Smooth muscle cell (in vitro differentiated cells): ENCODE measurements around the gene TRPM2. TPM values are rescaled to one million over a fixed set of nuclear protein-coding genes. Genes with fewer than 3 reads are reported as not detected.

ENCODE experiments used
- DNase-seq: peaks from one replicate; lab custom pipeline; 2025; ENCODE audit not compliant: unreplicated experiment; lab: John Stamatoyannopoulos, UW
- H2AFZ ChIP-seq: fragments of 200-600 bp; sonication (generic); 2 replicates; pipeline ENCODE4 v1.6.0; 2016; ENCODE audit warnings: antibody characterized with exemption, low read depth, mild to moderate bottlenecking
- H3F3A ChIP-seq: fragments of 200-600 bp; sonication (generic); 2 replicates; pipeline ENCODE4 v1.6.0; 2017; ENCODE audit warnings: antibody characterized with exemption, low read depth
- H3K27ac ChIP-seq: fragments of 200-600 bp; sonication (generic); 2 replicates; pipeline ENCODE4 v1.5.1; 2016; ENCODE audit warnings: low read depth, mild to moderate bottlenecking
- H3K27me3 ChIP-seq: fragments of 200-600 bp; sonication (generic); 2 replicates; pipeline ENCODE4 v1.6.1; 2016; ENCODE audit warnings: low read depth, mild to moderate bottlenecking
- H3K36me3 ChIP-seq: fragments of 200-600 bp; sonication (generic); 2 replicates; pipeline ENCODE4 v1.5.1; 2016; ENCODE audit warnings: low read depth
- H3K4me1 ChIP-seq: fragments of 200-600 bp; sonication (generic); 2 replicates; pipeline ENCODE4 v1.5.1; 2016; ENCODE audit warnings: low read depth
- H3K4me2 ChIP-seq: fragments of 200-600 bp; sonication (generic); 2 replicates; pipeline ENCODE4 v1.6.0; 2016; ENCODE audit warnings: mild to moderate bottlenecking
- H3K4me3 ChIP-seq: fragments of 200-600 bp; sonication (generic); 2 replicates; pipeline ENCODE4 v1.5.1; 2016; ENCODE audit warnings: mild to moderate bottlenecking
- H3K79me2 ChIP-seq: fragments of 200-600 bp; sonication (generic); 2 replicates; pipeline ENCODE4 v1.6.0; 2016; ENCODE audit warnings: low read depth, mild to moderate bottlenecking
- H3K9ac ChIP-seq: fragments of 200-600 bp; sonication (generic); 2 replicates; pipeline ENCODE4 v1.6.0; 2016; ENCODE audit warnings: low read depth
- H3K9me3 ChIP-seq: fragments of 200-600 bp; sonication (generic); replicated peaks from 2 replicates; pipeline ENCODE4 v1.5.1; 2016; ENCODE audit warnings: low read depth
- H4K20me1 ChIP-seq: fragments of 200-600 bp; sonication (generic); 2 replicates; pipeline ENCODE4 v1.6.0; 2016; ENCODE audit warnings: low read depth
- CTCF ChIP-seq: fragments of 200-600 bp; sonication (generic); IDR thresholded peaks from 2 replicates; pipeline ENCODE4 v1.5.1; 2017; ENCODE audit warnings: borderline replicate concordance, mild to moderate bottlenecking, antibody characterized with exemption; ENCODE audit not compliant: insufficient read depth, poor library complexity, severe bottlenecking
- WGBS: methylation state at CpG from one replicate; pipeline ENCODE4 v1.1.7; 2016; ENCODE audit warnings: low lambda C conversion rate; 5-methylcytosine and 5-hydroxymethylcytosine counted together
- polyA plus RNA-seq: library from polyadenylated mRNA; unstranded; fragments of >200 nt; fragmentation: Nextera tagmentation; extraction: Ambion mirVana; gene quantifications from 2 replicates; pipeline ENCODE4 v1.2.1, GENCODE V29; 2016
- total RNA-seq: library from RNA; depleted of rRNA; stranded (reverse); fragments of >200 nt; gene quantifications from 2 replicates; pipeline ENCODE4 v1.2.3, GENCODE V29; 2014

The TRPM2 gene
- total and polyA plus RNA-seq, 2 experiments from 2014 or later: 0.31 TPM; not detected in 1

GRCh38 chr21:44327603-44327974 lies 25.8 kb upstream of the TRPM2 start:
- no peak overlapping the region for H3K27ac ChIP-seq
- WGBS: 97% methylated on average over 11 of the region's 11 CpGs
- H3K4me1 ChIP-seq: no peaks in the 10 kb centered on the region
- no peak overlapping the region for H3K4me3 ChIP-seq
- H3K9me3 ChIP-seq: no peaks in the 10 kb centered on the region
- no peaks in the 10 kb centered on the region for H3K27me3 ChIP-seq
- no peak overlapping the region for H3K9ac ChIP-seq
- H3F3A ChIP-seq: no peaks in the 10 kb centered on the region
- no peak overlapping the region for H2AFZ ChIP-seq
- DNase-seq: no peak
- H3K4me2 ChIP-seq: no peak overlapping the region
- H3K79me2 ChIP-seq: no peaks in the 10 kb centered on the region
- H3K36me3 ChIP-seq: no peaks in the 10 kb centered on the region
- no peaks in the 10 kb centered on the region for H4K20me1 ChIP-seq
- no peak for TF ChIP-seq CTCF

DNA sequence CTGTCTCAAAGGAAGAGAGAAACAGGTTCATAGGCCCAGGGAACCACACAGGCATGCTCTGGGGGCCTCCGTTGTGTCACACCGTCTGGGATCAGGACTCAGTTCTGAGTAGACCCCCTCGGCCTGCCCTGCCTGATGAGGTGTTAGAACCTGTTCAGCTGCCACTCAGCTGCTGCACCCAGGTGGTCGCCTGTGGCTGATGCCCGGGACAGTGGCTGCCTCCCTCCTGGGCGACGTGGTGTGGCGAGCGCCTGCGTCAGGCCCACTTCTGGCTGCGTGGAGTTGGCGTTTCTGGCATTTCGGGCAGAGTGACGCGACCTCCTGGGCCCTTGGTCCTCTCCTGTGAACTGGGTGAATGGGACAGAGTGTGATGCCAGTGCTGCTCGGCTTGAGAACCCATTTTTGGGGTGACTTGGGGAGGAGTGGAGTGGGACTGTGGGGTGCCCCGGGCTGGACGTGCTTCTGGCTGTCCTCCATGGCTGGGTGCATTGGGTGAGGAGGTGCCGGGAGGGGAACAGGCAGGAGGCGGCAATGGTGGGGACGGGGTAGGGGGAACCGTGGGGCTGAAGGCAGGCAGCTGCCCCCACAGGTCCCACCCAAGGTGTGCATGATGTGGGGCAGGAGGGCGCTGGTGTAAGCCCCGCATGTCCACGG lies 25.1 kb upstream of the TRPM2 start:
- Histone ChIP-seq H3K79me2 (no peaks in the 10 kb centered on the region), H3K4me2 (no peak overlapping the region), H2AFZ (no peak overlapping the region), H3K36me3 (no peaks in the 10 kb centered on the region), H3K4me1 (no peaks in the 10 kb centered on the region), H3K9ac (no peak overlapping the region), H3F3A (no peaks in the 10 kb centered on the region), H3K4me3 (no peak overlapping the region), H4K20me1 (no peaks in the 10 kb centered on the region), H3K27ac (no peak overlapping the region), H3K9me3 (no peaks in the 10 kb centered on the region), H3K27me3 (no peaks in the 10 kb centered on the region)
- WGBS: 95% methylated on average over 21 of the region's 25 CpGs
- no peak for DNase-seq
- TF ChIP-seq CTCF: no peak

GRCh38 chr21:44329086-44329889 lies 24.1 kb upstream of the TRPM2 start:
- H3K9me3 ChIP-seq: no peaks in the 10 kb centered on the region
- H4K20me1 ChIP-seq: no peaks in the 10 kb centered on the region
- TF ChIP-seq CTCF: no peak
- no peak overlapping the region for H3K4me3 ChIP-seq
- H3K79me2 ChIP-seq: no peaks in the 10 kb centered on the region
- WGBS: 94% methylated on average over 26 of the region's 26 CpGs
- H3K27ac ChIP-seq: no peak overlapping the region
- no peaks in the 10 kb centered on the region for H3K36me3 ChIP-seq
- H3K27me3 ChIP-seq: no peaks in the 10 kb centered on the region
- no peak overlapping the region for H2AFZ ChIP-seq
- no peak for DNase-seq
- no peak overlapping the region for H3K4me2 ChIP-seq
- no peaks in the 10 kb centered on the region for H3K4me1 ChIP-seq
- no peak overlapping the region for H3K9ac ChIP-seq
- no peaks in the 10 kb centered on the region for H3F3A ChIP-seq
